IMR-90 (cell line): Measurements from ENCODE around the gene RSPH9.

ENCODE experiments used
- MAFK ChIP-seq: IDR thresholded peaks from 2 replicates; pipeline ENCODE4 v1.6.1; 2012; ENCODE audit warnings: low read depth, low read length, improper control_type of control experiment
- TF ChIP-seq, protein P1 (sequence below): conservative IDR thresholded peaks from 2 replicates; pipeline ENCODE4 v1.5.1; 2012; ENCODE audit warnings: mild to moderate bottlenecking, low read depth, low read length, improper control_type of control experiment

DNA sequence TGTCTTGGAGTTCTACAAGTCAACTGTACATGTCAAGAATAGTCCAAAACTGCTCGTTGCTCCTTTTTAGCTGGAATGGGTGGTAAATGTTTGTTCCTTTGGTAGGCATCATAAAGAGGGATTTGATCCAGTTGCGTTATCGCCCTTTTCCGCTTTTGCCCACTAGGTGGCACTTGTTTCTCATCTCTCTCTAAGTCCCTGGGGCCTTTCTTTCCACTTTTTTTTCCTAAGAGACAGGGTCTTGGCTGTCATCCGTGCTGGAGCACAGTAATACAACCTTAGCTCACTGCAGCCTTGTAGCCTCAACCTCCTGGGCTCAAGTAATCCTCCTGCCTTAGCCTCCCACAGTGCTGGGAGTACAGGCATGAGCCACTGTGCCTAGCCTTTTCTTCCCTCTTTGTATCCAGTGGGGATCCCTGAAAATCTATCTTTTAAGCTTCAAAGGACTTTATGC, 36.5 kb upstream of the RSPH9 start:
- TF ChIP-seq, protein P1, sequence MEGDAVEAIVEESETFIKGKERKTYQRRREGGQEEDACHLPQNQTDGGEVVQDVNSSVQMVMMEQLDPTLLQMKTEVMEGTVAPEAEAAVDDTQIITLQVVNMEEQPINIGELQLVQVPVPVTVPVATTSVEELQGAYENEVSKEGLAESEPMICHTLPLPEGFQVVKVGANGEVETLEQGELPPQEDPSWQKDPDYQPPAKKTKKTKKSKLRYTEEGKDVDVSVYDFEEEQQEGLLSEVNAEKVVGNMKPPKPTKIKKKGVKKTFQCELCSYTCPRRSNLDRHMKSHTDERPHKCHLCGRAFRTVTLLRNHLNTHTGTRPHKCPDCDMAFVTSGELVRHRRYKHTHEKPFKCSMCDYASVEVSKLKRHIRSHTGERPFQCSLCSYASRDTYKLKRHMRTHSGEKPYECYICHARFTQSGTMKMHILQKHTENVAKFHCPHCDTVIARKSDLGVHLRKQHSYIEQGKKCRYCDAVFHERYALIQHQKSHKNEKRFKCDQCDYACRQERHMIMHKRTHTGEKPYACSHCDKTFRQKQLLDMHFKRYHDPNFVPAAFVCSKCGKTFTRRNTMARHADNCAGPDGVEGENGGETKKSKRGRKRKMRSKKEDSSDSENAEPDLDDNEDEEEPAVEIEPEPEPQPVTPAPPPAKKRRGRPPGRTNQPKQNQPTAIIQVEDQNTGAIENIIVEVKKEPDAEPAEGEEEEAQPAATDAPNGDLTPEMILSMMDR: peak; percentile 72
- TF ChIP-seq MAFK: no peak
